Measurements from ENCODE around the gene SPINT3.
A peak's percentile ranks its signal among the peaks of the same experiment; 100 is the strongest.

Gene SPINT3

GRCh38 chr20:45469336-45470261 is 45.8 kb downstream of the SPINT3 start, which contains the start of gene WFDC2:
Gene WFDC2, plus strand, starts transcription at chr20:45469753. Its CDS starts 29 bp downstream, at chr20:45469782.
- no peak within 1 kb of the TSS for H3K27ac ChIP-seq
- no peak for TF ChIP-seq CTCF (IDR thresholded peaks at IDR 0.05)

GRCh38 chr20:45467861-45468260 is 47.6 kb downstream of the SPINT3 start:
- H3K27ac ChIP-seq: no peak overlapping the region
- no peak for TF ChIP-seq ZFX (IDR thresholded peaks at IDR 0.05; ENCODE audit: borderline replicate concordance)
- TF ChIP-seq CTCF (IDR thresholded peaks at IDR 0.05): no peak

- TF ChIP-seq CTCF (IDR thresholded peaks at IDR 0.05) (no peak), ZFX (IDR thresholded peaks at IDR 0.05; ENCODE audit: borderline replicate concordance) (no peak)
- H3K27ac ChIP-seq: no peak overlapping the region
These were observed 48.2 kb downstream of the SPINT3 start for GRCh38 chr20:45467172-45467571.

GRCh38 chr20:45465491-45466266 is 49.7 kb downstream of the SPINT3 start:
- TF ChIP-seq CTCF (IDR thresholded peaks at IDR 0.05) (no peak), ZFX (IDR thresholded peaks at IDR 0.05; ENCODE audit: borderline replicate concordance) (no peak)
- peak overlapping the region; percentile 4; the same call in 1 of the 2 replicates for H3K27ac ChIP-seq

- no peak overlapping the region for H3K27ac ChIP-seq
- TF ChIP-seq CTCF (IDR thresholded peaks at IDR 0.05) (no peak), ZFX (IDR thresholded peaks at IDR 0.05; ENCODE audit: borderline replicate concordance) (no peak)
These were observed 51.7 kb downstream of the SPINT3 start for GRCh38 chr20:45463709-45464108.

GRCh38 chr20:45462711-45463509 is 52.5 kb downstream of the SPINT3 start:
- no peak overlapping the region for H3K27ac ChIP-seq
- no peak for TF ChIP-seq ZFX (IDR thresholded peaks at IDR 0.05; ENCODE audit: borderline replicate concordance)
- TF ChIP-seq CTCF (IDR thresholded peaks at IDR 0.05): no peak
